HG02623 (cell line): ENCODE data around the gene ALG12.
"Not testable (repeated sequence)": the region's sequence is repeated elsewhere in the genome, so short reads cannot be mapped to it uniquely, and the experiment has no call there.

Source experiments
- ATAC-seq: cut with Tn5 transposase; IDR thresholded peaks from one replicate; pipeline ENCODE4 v1.9.1; 2021; ENCODE audit warnings: moderate library complexity; ENCODE audit not compliant: unreplicated experiment

The ALG12 gene

GRCh38 chr22:49871482-49871881 lies 46.8 kb downstream of the ALG12 start:
- no peak for ATAC-seq

GRCh38 chr22:49869845-49870712 lies 48.2 kb downstream of the ALG12 start:
- no peak for ATAC-seq

GRCh38 chr22:49869086-49869830 lies 49.0 kb downstream of the ALG12 start:
- ATAC-seq, result no peak

- ATAC-seq, result no peak
Measured at GRCh38 chr22:49867303-49868265, 50.7 kb downstream of the ALG12 start.

- ATAC-seq, result no peak
Measured at GRCh38 chr22:49866646-49867045, 51.6 kb downstream of the ALG12 start.

- ATAC-seq, result no peak
Measured at GRCh38 chr22:49866134-49866533, 52.1 kb downstream of the ALG12 start.

GRCh38 chr22:49865156-49865555 lies 53.1 kb downstream of the ALG12 start:
- ATAC-seq, result no peak

GRCh38 chr22:49863931-49864330 lies 54.3 kb downstream of the ALG12 start:
- no peak for ATAC-seq

GRCh38 chr22:49862496-49862776 lies 55.8 kb downstream of the ALG12 start:
- ATAC-seq, result no peak

- ATAC-seq, result no peak
Measured at GRCh38 chr22:49861642-49862495, 56.4 kb downstream of the ALG12 start.

GRCh38 chr22:49858827-49859226 lies 59.4 kb downstream of the ALG12 start:
- no peak for ATAC-seq

- no peak for ATAC-seq
Measured at GRCh38 chr22:49856766-49857618, 61.2 kb downstream of the ALG12 start.

- no peak for ATAC-seq
Measured at GRCh38 chr22:49856343-49856742, 61.9 kb downstream of the ALG12 start.

GRCh38 chr22:49855251-49855911 lies 62.9 kb downstream of the ALG12 start:
- ATAC-seq, result no peak

- peak; percentile 29 for ATAC-seq
Measured at GRCh38 chr22:49853981-49854831, 64.0 kb downstream of the ALG12 start.

- ATAC-seq, result peak; percentile 68
Measured at GRCh38 chr22:49852898-49853894, 65.0 kb downstream of the ALG12 start, which contains the start of gene ZBED4. TSS of gene ZBED4 (plus strand) at chr22:49853844. CDS start at chr22:49883663, 29,819 bp downstream.

GRCh38 chr22:49852568-49852897 lies 65.7 kb downstream of the ALG12 start:
- not testable (repeated sequence) for ATAC-seq
